AG09309 (cell line): ENCODE measurements around the gene SCN2B.

Source experiments
- DNase-seq: peaks from one replicate; pipeline ENCODE4 v3.0.0-alpha.2; 2010; ENCODE audit warnings: low read depth
- H3K4me3 ChIP-seq: 2 replicates; pipeline ENCODE4 v1.5.1; 2011; ENCODE audit warnings: mild to moderate bottlenecking, low read depth, low read length, moderate library complexity; ENCODE audit not compliant: control insufficient read depth
- CTCF ChIP-seq: IDR thresholded peaks from 2 replicates; pipeline ENCODE4 v1.5.1; 2011; ENCODE audit warnings: mild to moderate bottlenecking, low read depth, low read length, inconsistent platforms; ENCODE audit not compliant: insufficient read depth, control insufficient read depth; ENCODE audit errors: missing control alignments

SCN2B gene

GRCh38 chr11:118209033-118209432, 32.6 kb upstream of the SCN2B start:
- TF ChIP-seq CTCF = no peak
- no peak overlapping the region for H3K4me3 ChIP-seq
- no peak for DNase-seq

- TF ChIP-seq CTCF = no peak
- H3K4me3 ChIP-seq = no peak overlapping the region
- DNase-seq = no peak
Measured at GRCh38 chr11:118207079-118207478, 30.6 kb upstream of the SCN2B start.

GRCh38 chr11:118206391-118207031, 30.1 kb upstream of the SCN2B start:
- no peak for DNase-seq
- H3K4me3 ChIP-seq = no peak overlapping the region
- no peak for TF ChIP-seq CTCF

- H3K4me3 ChIP-seq = no peak overlapping the region
- no peak for TF ChIP-seq CTCF
- no peak for DNase-seq
Measured at GRCh38 chr11:118205606-118206378, 29.4 kb upstream of the SCN2B start.

- DNase-seq = no peak
- TF ChIP-seq CTCF = no peak
Measured at GRCh38 chr11:118202599-118203422, 26.4 kb upstream of the SCN2B start.

GRCh38 chr11:118201966-118202365, 25.5 kb upstream of the SCN2B start:
- no peak for DNase-seq
- no peak for TF ChIP-seq CTCF
- H3K4me3 ChIP-seq = no peak overlapping the region

More at GRCh38 chr11:118202599-118203422, 26.4 kb upstream of the SCN2B start:
- H3K4me3 ChIP-seq = no peak overlapping the region
